T-cell (primary cell): ENCODE data around the gene RBFOX1. TPM values are rescaled to one million over a fixed set of nuclear protein-coding genes. Genes with fewer than 3 reads are reported as not detected.

Experiments used
- ATAC-seq, 4 experiments: fragments of 200-7000 bp in 3 of 4; fragments of 150-1000 bp in 1 of 4; cut with Tn5 transposase; replicated peaks in 1 of 4; 1 replicate in 3 of 4; 2 replicates in 1 of 4; pipeline ENCODE4 v1.10.0; 2021; ENCODE audit warnings: moderate library complexity in 3 of 4, mild to moderate bottlenecking in 2 of 4, moderate number of reproducible peaks in 1 of 4
- CTCF ChIA-PET, 2 donors: fragments of 300-600 bp; sonication (Branson Sonifier 250); formaldehyde crosslinking; loops; one replicate each; lab custom pipeline; 2022; ENCODE audit warnings: antibody characterized with exemption in 2 of 2; lab: Charles Lee
- POLR2A ChIA-PET, 2 donors: fragments of 300-600 bp; sonication (Branson Sonifier 250); formaldehyde crosslinking; loops; one replicate each; lab custom pipeline; 2022; ENCODE audit warnings: antibody characterized with exemption in 2 of 2; lab: Charles Lee
- DNase-seq, 35 experiments: peaks; one replicate each; pipeline versions ENCODE4 v3.0.0 to v3.0.0-alpha.2; 2013 to 2023
- H3K27ac ChIP-seq: one replicate; pipeline ENCODE4 v1.5.1; 2013; ENCODE audit warnings: low read length
- H3K27me3 ChIP-seq, 2 experiments: replicated peaks in 1 of 2; 1 replicate in 1 of 2; 2 replicates in 1 of 2; pipeline versions ENCODE4 v1.6.1 to v1.7.0; 2013; ENCODE audit warnings: low read length in 1 of 2, mixed read lengths in 1 of 2; ENCODE audit not compliant: control insufficient read depth in 2 of 2, insufficient read depth in 2 of 2; ENCODE audit errors: extremely low read depth in 1 of 2
- H3K36me3 ChIP-seq, 2 donors: 1 replicate in 1 of 2; 2 replicates in 1 of 2; pipeline versions ENCODE4 v1.6.1 to v1.7.0; 2013; ENCODE audit warnings: low read length in 1 of 2; ENCODE audit not compliant: control insufficient read depth in 2 of 2, insufficient read depth in 1 of 2; ENCODE audit errors: extremely low read depth in 1 of 2
- H3K4me1 ChIP-seq, 2 experiments: 1 replicate in 1 of 2; 2 replicates in 1 of 2; pipeline versions ENCODE4 v1.6.1 to v1.7.0; 2013; ENCODE audit warnings: low read length in 2 of 2, mixed read lengths in 1 of 2; ENCODE audit not compliant: insufficient read depth in 2 of 2, control insufficient read depth in 1 of 2; ENCODE audit errors: extremely low read depth in 1 of 2
- H3K4me3 ChIP-seq, 2 donors: 1 replicate in 1 of 2; 2 replicates in 1 of 2; pipeline versions ENCODE4 v1.5.1 to v1.7.0; 2013; ENCODE audit warnings: mild to moderate bottlenecking in 2 of 2, low read length in 1 of 2, moderate library complexity in 1 of 2; ENCODE audit not compliant: control insufficient read depth in 1 of 2; ENCODE audit errors: extremely low read depth in 1 of 2
- H3K9me3 ChIP-seq: 2 replicates; pipeline ENCODE4 v1.7.0; 2013
- H3K27ac Mint-ChIP-seq, 2 donors: one replicate each; pipeline ENCODE4 v1.8.0; 2020 to 2021; ENCODE audit warnings: mild to moderate bottlenecking in 2 of 2, mixed read lengths in 2 of 2
- H3K27me3 Mint-ChIP-seq, 2 donors: one replicate each; pipeline ENCODE4 v1.8.0; 2021 to 2022; ENCODE audit warnings: mixed read lengths in 2 of 2
- H3K36me3 Mint-ChIP-seq: one replicate; pipeline ENCODE4 v1.8.0; 2021; ENCODE audit warnings: mixed read lengths
- H3K4me1 Mint-ChIP-seq, 3 donors: one replicate each; pipeline ENCODE4 v1.8.0; 2020 to 2022; ENCODE audit warnings: mixed read lengths in 3 of 3, mild to moderate bottlenecking in 1 of 3
- H3K4me3 Mint-ChIP-seq, 3 donors: one replicate each; pipeline ENCODE4 v1.8.0; 2020 to 2022; ENCODE audit warnings: mild to moderate bottlenecking in 3 of 3, mixed read lengths in 3 of 3, moderate library complexity in 3 of 3
- H3K9me3 Mint-ChIP-seq, 3 donors: one replicate each; pipeline ENCODE4 v1.8.0; 2020 to 2022; ENCODE audit warnings: mixed read lengths in 3 of 3
- WGBS: methylation state at CpG from one replicate; pipeline ENCODE4 v1.1.5; 2013; ENCODE audit warnings: missing lambda C conversion rate; ENCODE audit not compliant: insufficient coverage; 5-methylcytosine and 5-hydroxymethylcytosine counted together
- total RNA-seq, 35 experiments: library from RNA in 6 of 35; stranded (reverse) in 6 of 35; fragments of 120-200 nt in 1 of 35; gene quantifications; one replicate each; pipeline versions ENCODE4 v1.2.1 to v1.2.4 and lab custom pipeline; 2013 to 2026

RBFOX1 gene
- total RNA-seq, 5 donors from 2014 or later (not counting 1 experiment from before 2014, with no cell fraction given): not detected

DNA sequence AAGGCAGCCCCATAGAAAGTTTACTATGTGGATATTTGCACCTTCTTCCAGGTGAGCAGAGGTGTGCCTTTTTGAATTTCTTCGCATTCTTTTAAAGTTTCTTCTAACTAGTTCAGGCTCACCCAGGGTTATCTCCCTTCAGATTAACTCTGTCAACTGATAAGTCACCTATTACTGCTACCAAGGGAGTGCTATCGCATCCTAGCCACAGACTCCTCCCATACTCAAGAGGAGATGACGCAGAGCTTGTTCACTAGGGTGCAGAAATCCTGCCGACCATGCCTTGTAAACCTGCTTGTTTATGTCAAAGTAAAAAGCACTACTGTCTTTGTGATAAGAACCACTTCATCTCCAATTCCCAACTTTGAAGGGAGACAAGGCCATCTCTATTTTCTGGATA is 390.1 kb downstream of the RBFOX1 start:
- no peak overlapping the region for H3K27ac Mint-ChIP-seq
- no peaks in the 10 kb centered on the region for H3K36me3 ChIP-seq
- ATAC-seq (no peak), DNase-seq (no peak)
- no peak overlapping the region for H3K27ac ChIP-seq
- ChIA-PET POLR2A (no interaction called here), CTCF (interaction anchor here in 1 of 2 donors (0.5 kb wide), 1 partner anchor 1444 kb away, joined by 4 read pairs; no protein-coding TSS in a partner anchor)
- H3K9me3 Mint-ChIP-seq: peaks cover 0 to 10% (median 8%) of the 10 kb centered on the region in 3 donors
- H3K4me1 ChIP-seq: no peaks in the 10 kb centered on the region
- no peaks in the 10 kb centered on the region for H3K36me3 Mint-ChIP-seq
- no peaks in the 10 kb centered on the region for H3K9me3 ChIP-seq
- no peak overlapping the region for H3K4me3 Mint-ChIP-seq
- no peaks in the 10 kb centered on the region for H3K27me3 Mint-ChIP-seq
- H3K4me1 Mint-ChIP-seq: no peaks in the 10 kb centered on the region
- WGBS: no CpG with 5 or more reads among the region's 4 CpGs
- no peak overlapping the region for H3K4me3 ChIP-seq
- no peaks in the 10 kb centered on the region for H3K27me3 ChIP-seq

DNA sequence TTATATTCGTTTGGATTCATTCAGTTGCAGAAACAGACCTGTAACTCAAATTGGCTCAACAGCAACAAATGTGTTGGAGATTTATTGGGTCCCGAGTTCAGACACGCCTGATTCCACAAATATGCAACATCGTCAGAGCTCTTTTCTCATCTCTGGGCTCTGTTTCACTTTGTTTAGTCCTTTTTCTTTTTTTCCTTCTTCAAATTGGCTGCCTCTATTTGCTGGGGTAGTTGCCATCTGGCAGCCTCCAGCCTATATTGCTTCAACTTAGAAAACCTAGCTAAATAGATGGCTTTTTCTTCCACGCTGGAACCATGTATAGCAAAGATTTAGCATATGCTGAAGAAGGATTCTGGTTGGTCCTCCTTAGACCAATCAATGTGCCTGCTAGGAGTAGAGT is 398.5 kb downstream of the RBFOX1 start:
- no peaks in the 10 kb centered on the region for H3K27me3 Mint-ChIP-seq

DNA sequence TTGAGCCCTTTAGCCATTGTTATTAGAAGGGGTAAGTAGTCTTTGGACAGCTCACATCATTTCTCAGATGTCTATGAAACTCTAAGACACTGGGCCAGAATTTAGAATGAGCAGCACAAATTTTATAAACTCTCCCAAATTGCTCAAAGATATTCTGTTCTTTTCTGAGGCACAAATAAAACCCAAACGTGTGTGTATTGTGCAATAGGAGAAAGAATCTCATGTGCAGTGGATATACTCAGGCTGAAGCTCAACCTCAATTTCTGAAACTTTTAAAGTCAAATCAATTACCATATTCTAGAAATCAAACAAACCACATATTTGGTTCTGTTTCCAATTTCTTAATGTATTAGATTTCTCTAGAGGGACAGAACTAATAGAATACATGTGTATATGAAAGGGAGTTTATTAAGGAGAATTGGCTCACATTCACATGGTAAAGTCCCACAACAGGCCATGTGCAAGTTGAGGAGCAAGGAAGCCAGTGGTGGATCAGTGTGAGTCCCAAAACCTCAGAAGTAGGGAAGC is 403.6 kb downstream of the RBFOX1 start:
- POLR2A ChIA-PET: no interaction called here
- Mint-ChIP-seq H3K27ac (no peak overlapping the region), H3K27me3 (no peaks in the 10 kb centered on the region), H3K4me1 (no peaks in the 10 kb centered on the region), H3K36me3 (no peaks in the 10 kb centered on the region), H3K9me3 (peaks cover 8 to 36% (median 22%) of the 10 kb centered on the region in 3 donors), H3K4me3 (no peak overlapping the region)
- no peak overlapping the region for H3K4me3 ChIP-seq
- no peak for ATAC-seq
- DNase-seq: no peak
- no peaks in the 10 kb centered on the region for H3K36me3 ChIP-seq
- no CpG with 5 or more reads among the region's 1 CpG for WGBS
- H3K27me3 ChIP-seq: no peaks in the 10 kb centered on the region
- CTCF ChIA-PET: no interaction called here
- no peaks in the 10 kb centered on the region for H3K4me1 ChIP-seq
- no peak overlapping the region for H3K27ac ChIP-seq
- no peaks in the 10 kb centered on the region for H3K9me3 ChIP-seq

More for the DNA sequence above, 398.5 kb downstream of the RBFOX1 start:
- Histone ChIP-seq H3K4me3 (no peak overlapping the region), H3K9me3 (no peaks in the 10 kb centered on the region), H3K27me3 (no peaks in the 10 kb centered on the region), H3K36me3 (no peaks in the 10 kb centered on the region), H3K4me1 (no peaks in the 10 kb centered on the region), H3K27ac (no peak overlapping the region)
- H3K9me3 Mint-ChIP-seq: peaks cover 9 to 24% (median 18%) of the 10 kb centered on the region in 3 donors
- ChIA-PET CTCF (no interaction called here), POLR2A (no interaction called here)
- H3K27ac Mint-ChIP-seq: no peak overlapping the region
- DNase-seq (no peak), ATAC-seq (no peak)
- H3K4me3 Mint-ChIP-seq: no peak overlapping the region
- H3K4me1 Mint-ChIP-seq: no peaks in the 10 kb centered on the region
- 70% methylated on average over 3 of the region's 5 CpGs for WGBS
- no peaks in the 10 kb centered on the region for H3K36me3 Mint-ChIP-seq

GRCh38 chr16:7742626-7743025 is 410.0 kb downstream of the RBFOX1 start:
- Histone ChIP-seq H3K27ac (no peak overlapping the region), H3K4me1 (no peaks in the 10 kb centered on the region), H3K27me3 (no peaks in the 10 kb centered on the region), H3K4me3 (no peak overlapping the region), H3K9me3 (no peaks in the 10 kb centered on the region), H3K36me3 (no peaks in the 10 kb centered on the region)
- Mint-ChIP-seq H3K27ac (no peak overlapping the region), H3K4me1 (no peaks in the 10 kb centered on the region), H3K27me3 (no peaks in the 10 kb centered on the region), H3K36me3 (no peaks in the 10 kb centered on the region), H3K4me3 (no peak overlapping the region), H3K9me3 (peaks cover 7 to 22% (median 13%) of the 10 kb centered on the region in 3 donors)
- ATAC-seq (no peak), DNase-seq (no peak)
- ChIA-PET CTCF (no interaction called here), POLR2A (no interaction called here)
- WGBS: no CpG with 5 or more reads among the region's 3 CpGs

GRCh38 chr16:7744546-7745264 is 412.1 kb downstream of the RBFOX1 start:
- no peak overlapping the region for H3K27ac ChIP-seq
- H3K4me1 ChIP-seq: no peaks in the 10 kb centered on the region
- H3K36me3 ChIP-seq: no peaks in the 10 kb centered on the region
- ATAC-seq (no peak), DNase-seq (no peak)
- H3K4me1 Mint-ChIP-seq: no peaks in the 10 kb centered on the region
- 63% methylated on average over 4 of the region's 7 CpGs for WGBS
- H3K9me3 ChIP-seq: no peaks in the 10 kb centered on the region
- H3K9me3 Mint-ChIP-seq: peaks cover 7 to 22% (median 13%) of the 10 kb centered on the region in 3 donors
- H3K27me3 Mint-ChIP-seq: no peaks in the 10 kb centered on the region
- no peak overlapping the region for H3K4me3 ChIP-seq
- H3K36me3 Mint-ChIP-seq: no peaks in the 10 kb centered on the region
- POLR2A ChIA-PET: no interaction called here
- H3K27me3 ChIP-seq: no peaks in the 10 kb centered on the region
- CTCF ChIA-PET: interaction anchor here in 1 of 2 donors (0.7 kb wide), 1 partner anchor 1682 kb away, joined by 3 read pairs; no protein-coding TSS in a partner anchor
- no peak overlapping the region for H3K4me3 Mint-ChIP-seq
- H3K27ac Mint-ChIP-seq: no peak overlapping the region

- Mint-ChIP-seq H3K4me3 (no peak overlapping the region), H3K9me3 (peaks cover 4 to 18% (median 10%) of the 10 kb centered on the region in 3 donors), H3K27ac (no peak overlapping the region), H3K27me3 (no peaks in the 10 kb centered on the region), H3K4me1 (no peaks in the 10 kb centered on the region), H3K36me3 (no peaks in the 10 kb centered on the region)
- Histone ChIP-seq H3K27ac (no peak overlapping the region), H3K9me3 (no peaks in the 10 kb centered on the region), H3K4me1 (no peaks in the 10 kb centered on the region), H3K36me3 (no peaks in the 10 kb centered on the region), H3K4me3 (no peak overlapping the region), H3K27me3 (no peaks in the 10 kb centered on the region)
- DNase-seq: no peak
- CTCF ChIA-PET: interaction anchor here in 1 of 2 donors (0.7 kb wide), 1 partner anchor 1681 kb away, joined by 3 read pairs; no protein-coding TSS in a partner anchor
- no peak for ATAC-seq
- POLR2A ChIA-PET: no interaction called here
- no CpG with 5 or more reads among the region's 4 CpGs for WGBS
Observed at GRCh38 chr16:7745276-7745675, 412.6 kb downstream of the RBFOX1 start.
